Stimulated activated CD4-positive, alpha-beta T cell treated with anti-CD3 and anti-CD28 coated beads, Interleukin-2, amount 100 ng/mL, for 24 hours (primary cell): ENCODE data around the gene SCO2.
"Not testable (repeated sequence)": the region's sequence is repeated elsewhere in the genome, so short reads cannot be mapped to it uniquely, and the experiment has no call there.

Experiments used
- DNase-seq, 2 donors: peaks; one replicate each; pipeline ENCODE4 v3.0.0-alpha.2; 2020

Gene SCO2

DNA sequence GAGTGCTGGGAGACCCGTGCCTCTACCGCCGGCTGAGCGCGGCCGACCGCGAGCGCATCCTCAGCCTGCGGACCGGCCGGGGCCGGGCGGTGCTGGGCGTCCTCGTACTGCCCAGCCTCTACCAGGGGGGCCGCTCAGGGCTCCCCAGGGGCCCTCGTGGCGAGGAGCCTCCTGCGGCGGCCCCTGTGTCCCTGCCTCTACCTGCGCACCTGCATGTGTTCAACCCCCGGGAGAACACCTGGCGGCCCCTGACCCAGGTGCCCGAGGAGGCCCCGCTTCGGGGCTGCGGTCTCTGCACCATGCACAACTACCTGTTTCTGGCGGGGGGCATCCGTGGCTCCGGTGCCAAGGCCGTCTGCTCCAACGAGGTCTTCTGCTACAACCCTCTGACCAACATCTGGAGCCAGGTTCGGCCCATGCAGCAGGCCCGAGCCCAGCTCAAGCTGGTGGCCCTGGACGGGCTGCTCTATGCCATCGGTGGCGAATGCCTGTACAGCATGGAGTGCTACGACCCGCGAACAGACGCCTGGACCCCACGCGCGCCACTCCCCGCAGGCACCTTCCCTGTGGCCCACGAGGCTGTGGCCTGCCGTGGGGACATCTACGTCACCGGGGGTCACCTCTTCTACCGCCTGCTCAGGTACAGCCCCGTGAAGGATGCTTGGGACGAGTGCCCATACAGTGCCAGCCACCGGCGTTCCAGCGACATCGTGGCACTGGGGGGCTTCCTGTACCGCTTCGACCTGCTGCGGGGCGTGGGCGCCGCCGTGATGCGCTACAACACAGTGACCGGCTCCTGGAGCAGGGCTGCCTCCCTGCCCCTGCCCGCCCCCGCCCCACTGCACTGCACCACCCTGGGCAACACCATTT is 23.8 kb upstream of the SCO2 start:
- no peak for DNase-seq

DNA sequence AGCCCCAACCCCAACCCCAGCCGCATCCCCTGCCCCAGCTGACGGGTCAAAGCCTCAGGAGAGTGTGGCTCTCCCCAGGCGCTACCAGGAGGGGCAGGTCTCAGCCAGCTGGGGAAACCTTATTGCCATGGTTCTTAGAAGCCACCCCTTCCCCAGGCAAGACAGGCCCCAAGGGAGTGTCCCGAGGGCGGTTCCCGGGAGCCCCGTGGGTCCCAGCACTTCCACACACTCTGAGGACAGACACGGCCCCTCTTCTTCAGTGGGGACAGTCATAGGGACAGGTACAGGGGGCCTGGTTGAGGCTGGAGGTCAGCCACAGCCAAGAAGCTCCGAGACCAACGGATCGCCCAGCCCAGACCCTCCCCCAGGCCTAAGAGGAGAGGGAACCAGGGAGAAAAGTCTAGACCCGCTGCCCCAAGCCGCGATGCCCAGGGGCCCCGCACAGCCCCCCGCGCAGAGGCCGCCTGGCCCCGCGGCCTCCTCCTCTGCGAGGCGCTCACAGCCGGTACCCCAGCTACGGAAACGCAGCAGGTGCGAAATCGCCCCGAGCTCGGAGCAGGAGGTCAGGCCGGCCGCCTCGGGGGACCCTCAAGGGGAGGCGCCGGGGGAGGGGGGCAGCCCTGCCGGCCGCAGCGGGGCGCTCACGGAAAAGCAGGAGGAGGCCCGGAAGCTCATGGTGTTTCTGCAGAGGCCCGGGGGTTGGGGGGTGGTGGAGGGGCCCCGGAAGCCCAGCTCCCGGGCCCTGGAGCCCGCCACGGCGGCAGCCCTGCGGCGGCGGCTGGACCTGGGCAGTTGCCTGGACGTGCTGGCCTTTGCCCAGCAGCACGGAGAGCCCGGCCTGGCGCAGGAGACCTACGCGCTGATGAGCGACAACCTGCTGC is 22.9 kb upstream of the SCO2 start:
- peak; percentile 63 to 66 for DNase-seq

DNA sequence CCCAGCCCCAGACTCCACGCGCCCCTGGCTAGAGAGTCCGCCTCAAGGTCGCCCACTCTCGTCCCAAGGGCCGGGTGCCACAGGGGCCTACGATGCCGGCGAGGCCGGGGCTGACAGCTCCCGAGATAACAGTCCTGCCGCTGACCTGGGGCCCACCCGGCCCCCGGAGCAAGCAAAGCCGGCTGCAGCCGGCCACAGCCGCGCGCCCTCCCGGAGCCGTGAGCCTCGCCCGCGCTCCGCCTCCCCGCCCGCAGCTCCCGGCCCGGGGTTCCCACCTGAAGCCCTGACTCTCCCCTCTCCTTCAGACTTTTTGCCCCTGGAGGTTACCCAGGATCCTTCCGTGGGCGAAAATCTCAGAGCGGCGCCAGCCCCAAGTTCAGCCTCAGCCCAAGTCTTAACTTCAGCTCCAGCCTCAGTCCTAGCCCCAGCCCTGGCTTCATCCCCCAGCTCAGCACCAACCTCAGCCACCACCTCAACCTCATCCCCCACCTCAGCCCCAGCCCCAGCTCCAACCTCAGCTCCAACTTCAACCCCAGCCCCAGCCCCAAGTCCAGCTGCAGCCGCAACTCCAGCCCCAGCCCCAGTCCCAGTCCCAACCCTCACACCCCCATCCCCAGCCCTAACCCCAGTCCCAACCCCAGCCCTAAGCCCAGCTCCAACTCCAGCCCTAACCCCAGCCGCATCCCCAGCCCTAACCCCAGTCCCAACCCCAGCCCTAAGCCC is 22.0 kb upstream of the SCO2 start:
- no peak for DNase-seq

GRCh38 chr22:50546326-50547262 is 21.2 kb upstream of the SCO2 start:
- DNase-seq, result no peak

GRCh38 chr22:50545522-50546325 is 20.3 kb upstream of the SCO2 start, which contains the start of gene KLHDC7B:
Gene KLHDC7B (plus strand): TSS chr22:50545899. CDS start chr22:50546244, 345 bp downstream.
- DNase-seq, result no peak

DNA sequence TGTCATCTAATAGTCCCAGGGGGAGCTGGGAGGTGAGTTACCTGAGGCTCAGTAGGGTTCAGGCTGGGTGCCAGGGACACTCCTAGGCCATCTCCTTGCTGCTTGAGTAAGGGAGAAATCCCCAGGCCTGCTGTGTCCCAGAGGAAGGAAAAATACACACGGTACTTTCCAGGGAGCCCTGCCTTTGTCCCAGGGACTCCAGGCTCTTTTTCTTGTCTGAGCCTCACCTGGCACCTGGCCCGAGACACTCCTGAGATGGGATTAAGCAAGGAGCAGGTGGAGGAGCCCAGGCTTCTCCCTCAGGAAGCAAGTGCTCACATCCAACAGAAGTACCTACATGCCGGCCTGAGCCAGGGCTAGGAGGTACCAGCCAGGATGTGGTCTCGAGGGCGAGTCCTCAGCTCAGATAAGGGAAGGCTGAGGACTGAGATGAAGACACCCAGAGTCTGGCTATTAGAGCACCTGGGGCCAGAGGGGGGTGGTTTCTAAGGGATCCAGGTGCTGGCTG is 19.4 kb upstream of the SCO2 start:
- DNase-seq, result peak in 1 of 2 donors; percentile 37

- DNase-seq, result peak; percentile 84 to 89
Measured at GRCh38 chr22:50544078-50544745, 18.8 kb upstream of the SCO2 start.

DNA sequence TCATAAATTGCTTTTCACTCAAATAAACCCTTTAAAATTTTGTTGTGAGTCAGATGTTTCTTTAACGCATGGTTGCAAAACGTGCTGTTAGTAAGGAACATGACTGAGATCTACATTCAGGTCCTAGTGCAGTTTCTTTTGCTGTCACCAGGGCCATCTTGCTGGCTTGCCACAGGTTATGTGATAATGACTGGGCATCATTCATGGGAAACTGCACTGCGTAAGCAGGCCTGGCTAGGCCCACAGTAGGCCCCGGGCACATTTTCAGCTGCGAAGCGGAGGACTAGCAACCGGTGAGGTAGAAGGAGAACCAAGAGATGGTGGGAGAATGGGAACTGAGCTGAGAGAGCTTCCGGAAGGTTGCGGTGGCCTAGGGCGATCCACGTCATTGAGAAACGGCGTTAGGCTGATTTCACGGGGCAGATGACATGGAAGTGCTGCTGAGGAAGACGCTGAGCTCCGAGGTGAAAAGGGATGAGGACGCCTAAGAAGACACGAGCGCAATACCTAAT is 17.1 kb upstream of the SCO2 start:
- DNase-seq, result peak in 1 of 2 donors; percentile 47

- peak; percentile 26 to 36 for DNase-seq
Measured at GRCh38 chr22:50541667-50542026, 16.2 kb upstream of the SCO2 start.

- peak in 1 of 2 donors; percentile 16 for DNase-seq
Measured at GRCh38 chr22:50540381-50540780, 15.0 kb upstream of the SCO2 start.

GRCh38 chr22:50537765-50538164 is 12.4 kb upstream of the SCO2 start:
- no peak for DNase-seq

DNA sequence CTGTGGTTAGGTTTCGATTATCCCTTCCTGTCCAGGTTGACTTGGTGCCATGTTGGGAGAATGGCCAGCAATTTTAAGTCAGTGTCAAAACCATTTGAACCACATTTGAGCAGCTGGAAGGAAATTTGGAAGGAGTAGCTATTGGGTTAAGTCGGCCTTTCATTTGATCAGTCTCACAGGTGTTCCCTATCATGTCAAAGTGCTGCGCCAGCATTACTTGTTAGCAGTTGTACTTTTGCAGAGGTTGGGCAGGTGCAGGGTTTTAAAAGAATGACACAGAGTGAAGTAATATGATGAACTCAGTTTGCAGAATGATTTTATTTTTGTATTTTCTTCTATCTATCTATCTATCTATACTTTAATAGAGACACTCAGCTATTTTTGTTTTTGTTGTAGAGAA is 10.8 kb upstream of the SCO2 start:
- no peak for DNase-seq

DNA sequence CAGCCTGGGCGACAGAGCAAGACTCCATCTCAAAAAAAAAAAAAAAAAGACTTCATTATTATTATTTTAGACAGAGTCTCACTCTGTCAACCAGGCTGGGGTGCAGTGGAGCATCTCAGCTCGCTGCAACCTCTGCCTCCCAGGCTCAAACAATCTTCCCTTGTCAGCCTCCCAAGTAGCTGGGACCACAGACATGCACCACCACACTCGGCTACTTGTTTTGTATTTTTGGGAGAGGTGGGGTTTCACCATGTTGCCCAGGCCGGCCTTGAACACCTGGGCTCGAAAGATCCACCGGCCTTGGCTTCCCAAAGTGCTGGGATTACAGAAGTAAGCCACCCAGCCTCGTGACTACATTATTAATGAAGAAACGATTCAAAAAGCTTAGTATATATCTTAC is 9.7 kb upstream of the SCO2 start:
- DNase-seq, result no peak

GRCh38 chr22:50533856-50534711 is 8.7 kb upstream of the SCO2 start:
- not testable (repeated sequence) for DNase-seq

- DNase-seq, result no peak
Measured at GRCh38 chr22:50532824-50533796, 7.7 kb upstream of the SCO2 start.

DNA sequence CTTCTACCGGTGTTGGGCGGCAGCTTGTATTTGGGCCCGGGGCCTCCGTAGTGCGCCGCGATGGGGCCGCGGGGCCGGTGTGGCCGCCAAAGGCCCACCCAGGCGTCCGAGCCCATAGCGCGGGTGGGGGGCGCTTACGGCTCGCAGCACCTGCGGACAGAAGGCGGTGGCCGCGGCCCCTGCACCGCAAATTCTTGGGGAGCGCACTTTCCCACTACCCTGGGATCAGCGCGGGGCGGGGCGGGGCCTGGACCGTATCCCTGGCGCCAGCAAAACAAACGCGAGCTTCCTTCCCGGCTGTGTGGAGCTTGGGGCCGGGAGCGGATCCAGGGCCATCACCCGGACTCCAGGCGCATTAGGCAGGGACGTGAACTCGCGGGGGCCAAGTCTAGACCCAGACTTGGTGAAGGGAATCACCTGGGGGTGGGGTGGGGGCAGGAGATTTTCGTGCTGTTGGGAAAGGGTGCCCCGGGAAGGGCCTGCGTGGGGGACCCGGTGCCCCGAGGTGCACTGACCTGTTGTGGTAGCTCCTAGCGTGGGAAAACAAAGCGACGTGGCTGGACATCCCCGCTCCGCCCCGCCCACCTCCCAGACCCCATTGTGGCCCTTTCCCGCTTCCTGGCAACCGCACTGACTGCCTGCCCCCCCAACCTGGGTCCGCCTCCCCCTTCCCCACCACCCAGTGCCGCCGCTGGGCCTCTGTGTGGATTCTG is 6.7 kb upstream of the SCO2 start:
- DNase-seq, result peak in 1 of 2 donors; percentile 50

- DNase-seq, result peak; percentile 74 to 78
Measured at GRCh38 chr22:50531546-50531961, 6.2 kb upstream of the SCO2 start.
